Measurements from ENCODE around the gene GNL3L.
"Not testable (repeated sequence)": the region's sequence is repeated elsewhere in the genome, so short reads cannot be mapped to it uniquely, and the experiment has no call there.

The GNL3L gene, protein sequence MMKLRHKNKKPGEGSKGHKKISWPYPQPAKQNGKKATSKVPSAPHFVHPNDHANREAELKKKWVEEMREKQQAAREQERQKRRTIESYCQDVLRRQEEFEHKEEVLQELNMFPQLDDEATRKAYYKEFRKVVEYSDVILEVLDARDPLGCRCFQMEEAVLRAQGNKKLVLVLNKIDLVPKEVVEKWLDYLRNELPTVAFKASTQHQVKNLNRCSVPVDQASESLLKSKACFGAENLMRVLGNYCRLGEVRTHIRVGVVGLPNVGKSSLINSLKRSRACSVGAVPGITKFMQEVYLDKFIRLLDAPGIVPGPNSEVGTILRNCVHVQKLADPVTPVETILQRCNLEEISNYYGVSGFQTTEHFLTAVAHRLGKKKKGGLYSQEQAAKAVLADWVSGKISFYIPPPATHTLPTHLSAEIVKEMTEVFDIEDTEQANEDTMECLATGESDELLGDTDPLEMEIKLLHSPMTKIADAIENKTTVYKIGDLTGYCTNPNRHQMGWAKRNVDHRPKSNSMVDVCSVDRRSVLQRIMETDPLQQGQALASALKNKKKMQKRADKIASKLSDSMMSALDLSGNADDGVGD

DNA sequence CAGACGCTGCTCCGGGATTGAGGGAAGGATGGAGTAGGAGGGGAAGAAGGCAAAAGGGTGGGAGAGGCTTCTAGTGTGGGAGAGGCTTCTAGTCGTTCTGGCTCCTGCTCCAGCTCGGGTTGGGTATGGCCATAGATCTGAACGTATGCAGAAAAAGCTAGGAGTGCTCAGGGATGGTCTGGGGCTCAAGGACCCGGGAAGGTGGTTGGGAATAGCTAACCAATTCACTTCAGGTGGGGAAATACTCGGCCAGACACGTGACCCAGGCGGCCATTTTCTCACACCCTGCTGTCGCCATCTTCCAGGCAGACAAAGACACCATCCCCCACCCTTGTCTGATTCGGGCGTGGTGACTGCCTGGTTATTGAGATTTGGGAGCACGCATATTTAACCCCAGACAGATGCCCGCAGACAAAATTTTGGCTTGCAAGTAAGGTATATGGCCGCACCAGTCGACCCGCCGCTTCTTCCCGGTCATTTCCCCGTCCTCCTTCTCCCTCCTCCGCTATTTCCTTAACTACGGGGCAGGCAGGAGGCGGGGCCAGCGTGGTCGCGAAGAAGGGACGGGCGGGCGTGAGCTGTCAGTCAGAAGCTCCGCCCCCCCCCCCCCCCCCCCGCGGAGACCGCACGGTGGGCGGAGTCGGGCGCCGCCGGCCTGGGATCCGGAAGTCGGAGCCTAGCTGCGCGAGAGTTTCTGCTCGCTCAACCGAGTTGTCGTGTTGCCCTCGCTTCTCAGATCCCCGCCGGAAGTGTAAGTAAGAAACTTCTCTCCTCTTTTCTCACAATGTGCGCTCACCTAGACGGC, at the start of gene GNL3L:
Gene GNL3L, plus strand, starts transcription at position 668 of the 805 bp plus-strand sequence. CDS start 2,348 bp downstream, outside the sequence.
- peaks cover 33% of the 10 kb centered on the region for H3K4me1 Mint-ChIP-seq (ENCODE audit: low read depth)

DNA sequence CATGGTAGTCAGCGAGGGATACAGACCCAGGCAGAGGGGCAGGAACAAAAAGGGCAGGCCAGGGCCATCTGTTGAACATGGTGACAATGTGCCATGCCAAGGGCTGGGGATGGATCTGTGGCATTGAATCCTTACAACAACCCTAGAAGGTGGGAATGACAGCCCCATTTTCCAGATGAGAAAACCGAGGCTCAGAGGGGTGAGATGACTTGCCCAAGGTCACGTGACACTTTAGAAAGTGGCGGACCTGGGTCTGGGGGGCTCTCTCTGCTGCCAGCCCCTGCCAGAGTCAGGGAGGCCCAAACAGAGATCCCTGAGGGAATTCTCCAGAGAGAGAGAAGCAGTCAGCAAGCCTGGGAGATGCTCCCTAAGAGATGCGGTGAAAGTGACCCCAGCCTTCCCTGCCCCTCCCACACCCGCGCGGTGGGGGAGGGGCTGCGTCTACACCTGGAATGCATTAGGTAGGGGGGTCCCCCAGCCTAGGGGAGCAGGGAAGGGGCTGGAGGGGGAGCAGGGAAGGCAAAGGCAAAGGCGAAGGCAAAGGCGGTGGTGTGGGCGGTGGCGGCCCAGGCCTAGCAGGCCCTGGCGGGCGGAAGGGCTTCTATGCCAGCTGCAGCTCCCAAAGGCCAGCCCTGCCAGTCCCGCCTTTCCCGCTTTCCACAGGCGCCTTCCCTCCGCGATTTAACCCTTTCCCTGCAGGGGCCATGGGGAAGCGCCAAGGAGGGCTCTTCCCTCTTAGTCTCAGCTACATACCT, 47.0 kb upstream of the GNL3L start:
- H3K9me3 Mint-ChIP-seq = no peaks in the 10 kb centered on the region
- no peaks in the 10 kb centered on the region for H3K4me1 Mint-ChIP-seq (ENCODE audit: low read depth)
- H3K4me3 Mint-ChIP-seq = no peak overlapping the region
- DNase-seq = no peak
- no peak overlapping the region for H3K27ac Mint-ChIP-seq
- peaks cover 39% of the 10 kb centered on the region for H3K27me3 Mint-ChIP-seq
- H3K36me3 Mint-ChIP-seq (ENCODE audit: low read depth) = no peaks in the 10 kb centered on the region

More for the DNA sequence above, at the start of gene GNL3L:
- H3K27ac Mint-ChIP-seq = peak within 1 kb of the TSS; percentile 96
- H3K27me3 Mint-ChIP-seq = peaks cover 4% of the 10 kb centered on the region
- peak; percentile 89 for DNase-seq
- H3K9me3 Mint-ChIP-seq = no peaks in the 10 kb centered on the region
- H3K4me3 Mint-ChIP-seq = peak within 1 kb of the TSS; percentile 92
- peaks cover 51% of the 10 kb centered on the region for H3K36me3 Mint-ChIP-seq (ENCODE audit: low read depth)

DNA sequence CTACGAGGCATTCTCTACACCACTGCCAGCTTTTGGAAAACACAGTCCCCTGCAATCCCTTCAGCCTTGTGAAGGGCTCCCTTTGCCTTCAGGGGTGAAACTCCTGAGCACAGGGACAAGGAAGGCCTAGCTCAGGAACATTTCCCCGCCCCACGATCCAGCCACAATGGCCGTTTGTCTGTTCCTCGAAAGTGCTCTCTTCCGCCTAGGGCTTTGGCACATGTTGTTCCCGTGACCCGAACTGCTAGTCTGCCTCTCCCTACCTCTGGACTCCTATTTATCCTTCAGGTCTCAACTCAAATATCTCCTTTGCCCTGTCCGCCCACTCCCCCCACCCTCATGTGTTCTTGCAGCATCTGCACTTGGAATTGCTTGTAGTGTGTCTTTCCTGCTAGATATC, 46.1 kb upstream of the GNL3L start:
- no peak for DNase-seq
- H3K27me3 Mint-ChIP-seq = peaks cover 45% of the 10 kb centered on the region
- no peak overlapping the region for H3K27ac Mint-ChIP-seq
- no peak overlapping the region for H3K4me3 Mint-ChIP-seq
- H3K36me3 Mint-ChIP-seq (ENCODE audit: low read depth) = no peaks in the 10 kb centered on the region
- no peaks in the 10 kb centered on the region for H3K9me3 Mint-ChIP-seq
- H3K4me1 Mint-ChIP-seq (ENCODE audit: low read depth) = no peaks in the 10 kb centered on the region

DNA sequence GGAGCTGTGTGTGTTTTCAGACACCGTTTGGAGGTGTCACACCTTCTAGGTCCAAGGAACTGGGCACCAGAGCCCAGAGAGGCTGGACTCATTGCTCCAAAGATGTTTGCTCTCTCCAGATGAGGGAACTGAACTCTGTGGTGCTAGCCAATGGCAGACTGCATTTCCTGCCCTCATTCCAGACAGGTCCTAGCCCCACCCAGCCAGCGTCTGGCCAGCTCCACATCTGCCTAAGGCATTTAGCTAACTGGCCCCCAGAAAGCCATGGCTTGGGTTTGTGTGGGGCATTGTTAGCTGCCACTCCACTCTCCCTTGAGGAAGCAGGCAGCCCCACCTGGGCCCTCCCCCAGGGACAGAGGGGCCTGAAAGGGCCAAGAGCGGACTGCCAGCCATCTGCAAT, 45.4 kb upstream of the GNL3L start:
- Mint-ChIP-seq H3K4me3 (no peak overlapping the region), H3K27me3 (peaks cover 43% of the 10 kb centered on the region), H3K9me3 (no peaks in the 10 kb centered on the region), H3K4me1 (ENCODE audit: low read depth) (no peaks in the 10 kb centered on the region), H3K27ac (no peak overlapping the region), H3K36me3 (ENCODE audit: low read depth) (no peaks in the 10 kb centered on the region)
- DNase-seq = no peak

DNA sequence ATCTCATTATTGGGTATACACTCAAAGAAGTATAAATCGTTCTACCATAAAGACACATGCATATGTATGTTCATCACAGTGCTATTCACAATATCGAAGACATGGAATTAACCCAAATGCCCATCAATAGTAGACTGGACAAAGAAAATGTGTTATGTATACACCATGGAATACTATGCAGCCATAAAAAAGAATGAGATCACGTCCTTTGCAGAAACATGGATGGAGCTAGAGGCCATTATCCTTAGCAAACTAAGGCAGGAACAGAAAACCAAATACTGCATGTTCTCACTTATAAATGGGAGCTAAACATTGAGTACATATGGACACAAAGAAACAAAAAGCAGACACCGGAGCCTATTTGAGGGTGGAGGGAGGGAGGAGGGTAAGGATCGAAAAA, 40.2 kb upstream of the GNL3L start:
- H3K27ac Mint-ChIP-seq; H3K9me3 Mint-ChIP-seq; H3K4me3 Mint-ChIP-seq; H3K36me3 Mint-ChIP-seq (ENCODE audit: low read depth); H3K4me1 Mint-ChIP-seq (ENCODE audit: low read depth); DNase-seq: not testable (repeated sequence)
- H3K27me3 Mint-ChIP-seq = peaks cover 34% of the 10 kb centered on the region

DNA sequence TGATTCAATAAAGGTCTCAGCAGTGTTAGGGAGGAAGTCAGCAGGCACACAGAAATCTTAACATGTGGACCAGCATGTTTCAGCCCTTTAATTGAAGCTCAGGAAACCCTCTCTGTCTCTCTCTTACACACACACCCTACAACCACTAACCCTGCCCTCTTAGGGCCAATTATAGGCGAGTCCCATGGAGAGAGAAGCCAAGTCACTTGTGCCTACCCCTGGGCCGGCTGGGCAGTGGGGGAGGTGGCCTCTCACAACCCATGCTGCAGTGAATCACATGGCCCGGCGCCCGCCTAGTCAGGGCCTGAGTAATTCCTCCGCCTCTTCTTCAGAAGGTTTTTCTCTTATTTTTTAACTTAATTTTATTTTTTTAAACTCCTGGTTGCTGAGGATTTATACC, 37.7 kb upstream of the GNL3L start:
- Mint-ChIP-seq H3K4me3 (no peak overlapping the region), H3K36me3 (ENCODE audit: low read depth) (no peaks in the 10 kb centered on the region), H3K4me1 (ENCODE audit: low read depth) (no peaks in the 10 kb centered on the region), H3K27ac (no peak overlapping the region), H3K9me3 (no peaks in the 10 kb centered on the region), H3K27me3 (peaks cover 40% of the 10 kb centered on the region)
- DNase-seq = no peak

DNA sequence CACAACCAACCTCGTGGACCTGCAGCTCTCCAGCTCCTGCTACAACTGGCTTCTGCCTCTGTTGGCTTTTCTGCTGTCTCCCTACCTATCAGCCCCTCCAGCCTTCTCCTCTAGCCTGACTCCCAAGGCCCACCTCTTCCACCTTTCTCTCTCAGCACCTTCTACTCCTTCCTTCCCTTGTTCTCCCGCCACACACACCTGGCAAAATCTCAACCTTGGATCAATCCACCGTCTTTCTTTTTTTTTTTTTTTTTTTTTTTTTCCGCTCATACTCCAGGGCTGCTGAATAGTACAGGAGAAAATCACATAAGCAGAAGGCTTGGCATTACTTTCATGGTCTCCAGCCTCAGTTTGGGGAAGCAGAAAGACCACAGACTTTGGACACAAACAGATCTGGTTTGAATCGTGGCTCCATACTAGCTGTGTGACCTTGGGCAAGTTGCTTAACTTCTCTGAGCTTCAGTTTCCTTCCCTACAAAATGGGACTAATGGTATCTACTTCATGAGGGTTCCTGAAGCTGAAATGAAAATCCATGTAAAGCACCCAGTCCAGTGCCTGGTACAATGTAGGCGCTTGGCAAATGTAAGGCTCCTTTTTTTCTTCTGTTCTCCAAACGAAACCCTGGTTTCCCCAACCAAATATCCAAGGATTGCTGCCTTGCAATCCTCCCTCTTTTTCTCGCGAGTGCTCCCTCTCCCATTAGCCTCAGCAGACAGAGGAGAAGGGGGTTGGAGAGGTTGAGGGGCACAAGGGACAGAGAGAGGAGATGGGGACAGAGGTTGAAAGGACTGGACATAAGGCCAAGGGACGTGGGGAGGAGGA, 35.6 kb upstream of the GNL3L start:
- no peak for DNase-seq
- Mint-ChIP-seq H3K36me3 (ENCODE audit: low read depth) (no peaks in the 10 kb centered on the region), H3K9me3 (no peaks in the 10 kb centered on the region), H3K27ac (no peak overlapping the region), H3K4me3 (no peak overlapping the region), H3K4me1 (ENCODE audit: low read depth) (no peaks in the 10 kb centered on the region), H3K27me3 (peaks cover 51% of the 10 kb centered on the region)

- Mint-ChIP-seq H3K27ac (no peak overlapping the region), H3K36me3 (ENCODE audit: low read depth) (no peaks in the 10 kb centered on the region), H3K4me3 (peak overlapping the region; percentile 62), H3K9me3 (no peaks in the 10 kb centered on the region), H3K27me3 (peaks cover 55% of the 10 kb centered on the region), H3K4me1 (ENCODE audit: low read depth) (no peaks in the 10 kb centered on the region)
- no peak for DNase-seq
These were observed 34.8 kb upstream of the GNL3L start for GRCh38 chrX:54494989-54495813.

DNA sequence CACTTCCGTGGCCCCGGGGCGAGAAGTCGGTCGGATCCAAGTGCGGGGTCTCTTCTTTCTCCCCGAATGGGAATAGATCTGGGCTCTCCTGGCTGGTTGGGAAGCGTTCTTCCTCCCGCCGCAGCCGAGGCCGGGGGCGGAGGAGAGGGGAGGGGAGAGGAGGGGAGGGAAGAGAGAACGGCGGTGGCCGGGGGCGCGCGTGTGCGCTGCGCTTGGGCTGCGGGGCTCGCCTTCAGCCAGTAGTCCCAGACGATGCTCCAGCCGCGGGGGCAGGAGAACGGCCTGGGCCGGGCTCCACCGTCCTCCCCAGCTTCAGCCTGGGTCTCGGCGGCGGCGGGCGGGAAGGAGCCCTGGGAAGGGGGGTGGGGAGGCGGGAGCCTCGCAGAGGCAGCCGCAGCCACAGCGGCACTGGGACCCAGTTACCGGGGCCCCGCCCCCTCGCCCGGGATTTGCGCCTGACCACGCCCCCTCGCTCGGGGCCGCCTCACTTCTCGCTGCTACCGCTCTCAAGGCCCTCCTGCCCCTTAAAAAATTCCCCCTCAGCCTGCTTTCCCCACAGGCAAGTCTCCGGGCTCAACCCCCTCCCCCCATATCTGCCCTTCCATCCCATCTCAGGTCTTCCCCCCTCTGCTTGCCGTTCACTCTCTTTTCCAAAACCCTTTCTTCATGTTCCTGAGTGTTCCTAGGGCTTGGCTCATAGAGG, 34.1 kb upstream of the GNL3L start, which contains the start of gene FGD1:
Gene FGD1, minus strand, starts transcription at position 421 of the 703 bp plus-strand sequence. CDS start 802 bp downstream, outside the sequence.
- Mint-ChIP-seq H3K4me3 (peak within 1 kb of the TSS; percentile 62), H3K27ac (no peak within 1 kb of the TSS), H3K9me3 (no peaks in the 10 kb centered on the region), H3K4me1 (ENCODE audit: low read depth) (no peaks in the 10 kb centered on the region), H3K36me3 (ENCODE audit: low read depth) (no peaks in the 10 kb centered on the region), H3K27me3 (peaks cover 59% of the 10 kb centered on the region)
- DNase-seq = peak; percentile 61

GRCh38 chrX:54496517-54496852, 33.5 kb upstream of the GNL3L start:
- peak overlapping the region; percentile 37 for H3K4me3 Mint-ChIP-seq
- no peaks in the 10 kb centered on the region for H3K9me3 Mint-ChIP-seq
- no peak overlapping the region for H3K27ac Mint-ChIP-seq
- H3K27me3 Mint-ChIP-seq = peaks cover 62% of the 10 kb centered on the region
- H3K4me1 Mint-ChIP-seq (ENCODE audit: low read depth) = no peaks in the 10 kb centered on the region
- H3K36me3 Mint-ChIP-seq (ENCODE audit: low read depth) = no peaks in the 10 kb centered on the region
- DNase-seq = no peak

DNA sequence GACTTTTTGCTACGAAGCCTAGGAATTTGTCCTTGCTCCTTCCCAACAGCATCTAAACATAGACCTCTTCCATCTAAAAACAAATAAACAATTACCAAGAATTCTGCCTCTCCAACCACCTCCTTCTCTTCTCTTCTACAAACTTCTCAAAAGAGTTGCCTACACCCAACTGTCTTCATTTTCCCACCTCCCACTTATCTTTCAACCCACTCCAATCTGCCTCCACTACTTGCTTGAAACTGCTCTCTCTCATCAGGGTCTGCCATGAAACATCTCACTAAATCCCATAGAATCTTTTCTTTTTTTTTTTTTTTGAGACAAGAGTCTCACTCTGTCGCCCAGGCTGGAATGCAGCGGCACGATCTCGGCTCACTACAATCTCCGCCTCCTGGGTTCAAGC, 33.1 kb upstream of the GNL3L start:
- peak overlapping the region; percentile 37 for H3K4me3 Mint-ChIP-seq
- H3K27ac Mint-ChIP-seq = no peak overlapping the region
- H3K36me3 Mint-ChIP-seq (ENCODE audit: low read depth) = no peaks in the 10 kb centered on the region
- H3K4me1 Mint-ChIP-seq (ENCODE audit: low read depth) = no peaks in the 10 kb centered on the region
- H3K27me3 Mint-ChIP-seq = peaks cover 60% of the 10 kb centered on the region
- H3K9me3 Mint-ChIP-seq = no peaks in the 10 kb centered on the region
- DNase-seq = no peak

GRCh38 chrX:54509400-54509799, 20.6 kb upstream of the GNL3L start:
- Mint-ChIP-seq H3K9me3 (peaks cover 3% of the 10 kb centered on the region), H3K36me3 (ENCODE audit: low read depth) (no peaks in the 10 kb centered on the region), H3K27me3 (peaks cover 28% of the 10 kb centered on the region), H3K4me1 (ENCODE audit: low read depth) (no peaks in the 10 kb centered on the region), H3K27ac (no peak overlapping the region), H3K4me3 (no peak overlapping the region)
- DNase-seq = no peak
